Stromal cell of bone marrow (primary cell): ENCODE measurements around the gene AFF2.

Experiments
- DNase-seq: peaks from one replicate; pipeline ENCODE4 v3.0.0-alpha.2; 2012; ENCODE audit warnings: low read depth

AFF2 gene

DNA sequence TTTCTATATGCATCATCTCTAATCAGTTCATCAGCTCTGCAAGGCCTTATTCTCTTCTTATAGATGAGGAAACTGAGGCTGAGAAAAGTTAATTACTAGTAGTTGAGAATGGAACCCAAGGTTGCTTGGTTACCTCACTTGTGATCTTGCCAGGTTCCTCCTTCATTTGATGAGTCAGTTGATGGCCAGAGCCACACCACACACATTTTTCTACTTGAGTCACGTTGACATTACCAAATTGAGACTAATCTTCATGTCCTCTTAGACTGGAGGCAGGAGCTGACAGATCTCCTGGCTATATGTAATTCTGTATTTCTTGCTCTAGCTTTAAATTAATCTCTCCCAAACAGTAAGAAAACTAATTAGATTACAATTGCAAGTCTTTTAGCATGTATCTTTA is 428.4 kb downstream of the AFF2 start:
- DNase-seq, result peak; percentile 25

DNA sequence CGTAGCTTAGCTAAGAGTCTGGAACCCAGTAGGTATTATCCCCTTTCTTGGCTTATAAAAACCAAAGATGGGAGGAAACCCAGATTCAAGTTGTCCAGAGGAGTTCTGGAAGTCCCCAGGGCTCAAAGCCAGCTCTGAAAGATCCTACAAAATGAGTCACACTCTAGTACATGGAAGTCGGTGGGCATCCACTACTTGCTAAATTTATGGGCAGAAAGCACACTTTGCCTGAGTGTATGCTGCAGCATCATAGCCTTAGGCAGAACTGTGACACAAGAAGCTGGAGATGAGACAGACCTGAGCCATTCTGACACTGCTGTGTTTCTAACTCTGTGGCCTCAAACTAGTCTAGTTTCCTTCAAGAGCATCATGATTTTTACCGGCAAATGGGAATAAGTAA is 429.3 kb downstream of the AFF2 start:
- no peak for DNase-seq

DNA sequence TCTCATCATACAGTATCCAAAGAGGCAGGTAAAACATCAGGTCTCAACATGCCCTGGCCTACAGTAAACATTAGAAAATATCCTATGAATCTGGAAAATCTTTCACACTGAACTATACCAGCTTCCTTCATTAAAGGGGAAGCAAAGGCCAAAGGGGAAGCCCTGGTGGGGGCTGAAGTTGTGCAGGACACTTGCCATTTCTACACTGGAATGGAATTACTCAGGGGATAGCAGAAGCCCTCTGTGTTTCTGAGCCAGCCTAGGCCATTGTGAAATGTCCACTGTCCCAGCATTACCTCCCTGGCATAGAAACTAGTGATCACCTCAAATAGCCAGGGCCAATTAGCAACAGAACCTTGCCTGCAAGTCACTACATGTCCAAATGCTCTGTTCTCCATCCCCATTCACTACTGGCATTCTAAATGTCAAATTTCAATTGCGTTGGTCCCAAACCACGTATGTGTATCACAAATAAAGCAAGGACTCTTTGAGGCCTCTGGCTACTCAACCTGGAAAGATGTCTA is 429.9 kb downstream of the AFF2 start:
- DNase-seq, result no peak

DNA sequence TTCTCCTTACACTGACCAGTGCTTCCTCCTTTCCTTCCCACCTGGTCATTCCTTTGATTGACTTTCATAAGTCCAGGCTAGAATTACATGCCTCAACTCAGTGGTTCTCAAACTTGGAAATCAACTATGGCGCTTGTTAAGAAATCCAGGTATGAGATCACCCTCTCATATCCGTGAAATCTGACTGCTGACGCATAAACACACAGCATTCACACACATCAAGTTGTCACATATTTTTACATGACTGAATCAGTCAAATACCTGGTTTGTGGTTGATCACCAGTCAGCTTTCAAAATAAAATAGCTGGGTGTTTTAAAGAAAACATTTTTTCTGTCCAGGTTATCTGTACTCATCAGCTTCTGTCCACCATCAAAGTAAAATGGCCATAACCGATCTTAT is 433.5 kb downstream of the AFF2 start:
- DNase-seq, result no peak

DNA sequence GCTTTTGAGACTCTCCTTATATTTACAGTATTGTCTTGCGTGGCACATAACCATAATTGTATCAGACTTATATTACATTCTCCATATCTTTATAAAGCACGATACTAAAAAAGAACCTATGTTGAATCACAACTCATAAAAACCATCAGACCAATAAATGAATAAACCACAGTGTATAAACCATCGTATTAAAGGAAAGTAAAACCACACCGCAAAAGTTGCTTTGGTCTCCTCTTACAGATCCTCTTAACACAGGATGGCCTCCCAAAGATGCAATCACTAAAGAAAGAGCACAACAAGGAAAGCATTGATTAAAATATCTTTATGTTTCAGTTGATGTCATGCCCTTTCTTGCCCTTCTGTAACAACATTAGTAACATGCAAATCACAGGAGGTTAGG is 437.9 kb downstream of the AFF2 start:
- no peak for DNase-seq

DNA sequence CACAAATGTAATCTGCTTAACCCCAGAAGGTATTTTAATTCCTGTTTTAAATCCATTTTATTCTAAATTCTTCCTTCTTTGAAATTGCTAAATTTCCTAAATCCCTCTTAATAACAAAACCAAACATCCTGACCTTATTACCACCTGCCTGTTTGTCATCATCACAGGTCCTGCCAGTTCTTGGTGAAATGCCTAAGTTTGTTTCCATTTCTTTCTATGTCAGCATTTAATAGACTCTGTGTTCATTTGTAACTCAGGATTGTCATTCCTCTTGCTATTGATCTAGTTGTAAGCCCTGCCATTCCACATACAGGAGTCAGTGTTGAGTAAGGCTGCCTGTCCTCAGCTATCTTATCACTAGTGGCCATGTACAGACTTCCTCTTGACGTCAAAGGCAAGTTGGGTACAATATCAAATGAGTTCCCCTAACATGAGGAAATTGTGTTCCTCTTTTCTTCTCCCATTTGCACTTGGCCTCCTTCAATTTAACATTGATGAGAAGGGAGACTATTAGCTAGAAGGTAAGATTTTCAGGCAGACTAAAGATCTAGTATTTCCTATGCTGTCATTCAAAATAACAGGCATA is 440.1 kb downstream of the AFF2 start:
- no peak for DNase-seq

DNA sequence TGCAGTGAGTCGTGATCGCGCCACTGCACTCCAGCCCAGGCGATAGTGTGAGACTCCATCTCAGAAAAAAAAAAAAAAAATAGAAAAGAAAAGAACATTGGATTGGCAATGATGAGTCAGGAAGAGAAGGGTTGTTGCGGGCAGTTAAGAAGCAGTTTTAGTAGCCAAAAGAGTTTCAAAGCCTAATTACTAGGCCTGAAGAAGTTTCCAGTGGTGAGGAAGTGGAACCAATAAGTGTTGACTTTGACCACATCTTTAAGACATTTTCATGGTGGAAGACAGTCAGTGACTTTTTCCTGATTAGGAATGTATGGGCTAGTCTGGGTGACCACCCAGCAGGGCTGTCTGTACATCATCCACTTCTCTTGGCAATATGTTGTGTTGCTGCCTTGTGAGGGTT is 442.3 kb downstream of the AFF2 start:
- no peak for DNase-seq

DNA sequence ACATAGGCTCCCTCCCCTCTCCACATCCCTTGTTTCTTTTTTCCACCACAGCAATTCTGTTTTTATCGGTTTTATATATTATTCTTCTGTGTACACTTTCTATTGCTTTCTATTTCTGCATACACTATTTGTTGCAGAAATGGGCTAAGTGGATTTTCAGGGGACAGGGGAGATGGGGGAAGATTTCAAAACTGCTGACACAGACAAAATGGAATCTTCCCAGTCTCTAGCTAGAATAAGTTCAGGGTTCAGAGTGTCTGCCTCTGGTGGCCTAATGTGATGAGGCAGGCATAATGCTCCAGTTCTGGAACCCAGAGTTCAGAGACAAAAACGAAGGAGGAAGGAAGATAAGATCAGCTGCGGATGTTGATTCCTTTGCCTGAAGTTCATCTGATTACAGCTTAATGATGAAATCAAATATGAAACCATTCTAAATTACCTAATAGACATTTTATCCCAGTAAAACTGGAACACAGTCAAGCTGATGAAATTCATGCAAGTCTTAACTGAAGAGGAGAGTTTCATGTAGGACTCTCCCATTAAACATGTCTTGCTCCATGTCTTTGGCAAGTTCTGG is 447.1 kb downstream of the AFF2 start:
- no peak for DNase-seq

DNA sequence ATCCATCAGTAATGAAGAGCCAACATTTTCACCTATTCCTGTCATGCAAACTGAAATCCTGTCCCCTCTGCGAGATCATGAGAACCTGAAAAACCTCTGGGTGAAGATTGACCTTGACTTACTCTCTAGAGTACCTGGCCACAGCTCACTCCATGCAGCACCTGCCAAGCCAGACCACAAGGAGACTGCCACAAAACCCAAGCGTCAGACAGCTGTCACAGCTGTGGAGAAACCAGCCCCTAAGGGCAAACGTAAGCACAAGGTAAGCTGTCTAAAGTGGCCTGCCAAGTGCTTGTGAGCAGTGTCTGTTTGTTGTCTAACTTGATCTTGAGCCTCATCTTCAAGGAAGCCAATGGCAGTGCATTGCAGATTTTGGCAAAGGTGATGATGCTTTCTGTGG is 455.9 kb downstream of the AFF2 start:
- DNase-seq, result no peak

DNA sequence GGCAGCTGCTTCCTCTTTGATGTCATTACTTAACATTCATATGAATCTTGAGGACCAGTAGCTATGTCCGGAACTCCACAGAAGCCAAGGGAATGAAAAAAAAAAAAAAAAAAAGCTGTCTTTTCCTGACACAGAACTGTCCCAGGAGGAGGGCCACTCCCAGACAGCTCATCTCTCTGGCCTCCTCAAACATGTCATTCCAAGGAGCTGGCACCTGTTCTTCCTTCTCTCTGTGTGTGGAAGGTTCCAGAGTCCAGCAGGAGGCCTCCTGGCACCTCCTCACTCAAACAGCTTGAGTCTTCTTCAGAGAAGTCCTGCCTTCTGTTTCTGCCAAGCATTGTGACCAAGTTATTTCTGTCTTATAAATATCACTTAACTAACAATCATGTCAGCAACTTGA is 458.5 kb downstream of the AFF2 start:
- no peak for DNase-seq

DNA sequence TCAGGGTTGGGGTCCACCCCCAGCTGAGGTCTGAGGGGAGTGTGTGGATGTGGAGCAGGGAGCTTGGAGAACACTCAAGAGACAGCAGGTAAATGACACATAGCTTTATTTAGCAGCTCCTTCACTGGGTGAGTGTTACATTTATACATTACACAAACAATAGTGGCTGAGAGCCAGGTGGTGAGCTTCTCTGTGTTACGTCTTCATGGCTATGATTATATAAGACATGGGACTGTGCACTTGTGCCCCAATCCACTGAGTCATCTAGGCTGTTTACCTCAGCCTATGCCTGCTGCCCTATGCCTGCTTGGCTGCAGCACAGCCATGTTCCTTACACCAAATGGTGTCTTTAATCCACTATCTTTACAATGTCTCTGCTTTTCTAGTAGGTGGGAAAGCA is 459.6 kb downstream of the AFF2 start:
- DNase-seq, result no peak

DNA sequence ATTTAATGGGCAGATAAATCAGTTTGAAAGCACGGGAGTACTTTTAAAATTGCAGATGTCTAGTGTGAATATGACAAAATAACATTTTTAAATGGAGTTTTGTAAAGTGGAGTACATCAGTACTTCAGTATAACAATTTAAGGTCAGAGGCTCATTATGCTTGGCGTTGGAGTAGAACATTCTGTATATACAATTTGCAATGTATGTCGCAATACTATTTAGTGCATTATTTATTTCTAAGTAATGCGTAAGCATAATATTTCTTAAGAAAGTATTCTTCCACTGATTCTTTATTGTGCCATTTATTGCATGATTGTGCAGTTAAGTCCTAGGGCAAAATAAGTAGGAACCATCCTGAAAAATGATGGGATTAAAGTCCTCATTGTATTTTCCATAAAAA is 461.6 kb downstream of the AFF2 start:
- DNase-seq, result no peak

DNA sequence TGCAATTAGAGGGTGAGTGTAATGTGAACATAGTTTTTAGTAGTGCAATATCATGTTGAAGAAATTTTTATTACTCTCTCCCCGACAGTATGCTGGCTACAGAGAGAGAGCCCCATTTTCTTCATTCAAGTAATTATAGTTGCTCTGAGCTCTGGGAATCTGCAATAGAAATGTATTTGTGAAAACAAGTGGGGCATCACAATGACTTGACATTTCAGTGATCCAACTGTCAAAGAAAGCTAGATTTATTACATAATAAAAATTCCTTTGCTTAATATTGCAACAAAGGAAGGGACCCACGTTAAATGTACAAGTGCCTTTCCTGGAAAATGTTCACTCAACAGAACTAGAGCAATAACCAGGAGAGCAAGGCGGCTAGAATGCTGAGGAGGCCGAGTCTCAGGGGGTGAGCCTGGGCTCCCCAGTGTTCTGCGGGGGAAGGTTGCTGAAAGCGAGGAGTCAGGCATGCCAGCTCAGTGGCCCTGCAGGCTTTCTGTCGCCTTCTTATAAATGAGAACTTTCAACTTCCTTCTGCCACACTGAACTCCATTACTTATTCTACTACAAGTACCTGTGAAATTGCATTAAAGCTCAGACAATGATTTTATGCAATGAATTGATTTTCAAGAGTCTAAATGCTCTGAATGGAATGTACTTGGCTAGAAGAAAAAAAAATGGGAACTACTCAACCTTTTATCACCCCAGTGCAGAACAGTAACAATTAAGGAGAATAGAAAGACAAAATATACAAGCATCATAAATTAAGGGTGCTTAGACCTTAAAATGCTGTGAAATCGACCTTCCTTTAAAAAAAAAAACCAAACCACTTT is 476.4 kb downstream of the AFF2 start:
- no peak for DNase-seq

DNA sequence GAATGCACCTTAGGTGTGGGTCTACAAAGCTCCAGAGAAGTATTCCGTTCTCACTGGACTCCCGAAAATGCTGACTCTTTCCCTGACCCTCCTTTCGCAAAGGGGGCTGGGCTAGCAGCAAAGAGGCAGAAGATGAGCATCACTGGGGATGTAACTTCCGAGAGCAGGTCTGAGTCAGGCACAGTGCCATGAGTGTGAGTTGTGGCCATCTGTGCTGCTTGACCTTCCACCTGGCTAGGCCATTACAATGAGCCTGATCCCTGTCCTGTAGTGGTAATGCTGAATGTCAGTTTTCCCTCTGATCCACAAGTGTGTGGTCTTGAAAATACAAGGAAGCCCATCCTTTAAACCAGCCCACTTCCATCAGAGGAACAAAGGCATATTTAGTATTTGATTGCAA is 479.4 kb downstream of the AFF2 start:
- no peak for DNase-seq

DNA sequence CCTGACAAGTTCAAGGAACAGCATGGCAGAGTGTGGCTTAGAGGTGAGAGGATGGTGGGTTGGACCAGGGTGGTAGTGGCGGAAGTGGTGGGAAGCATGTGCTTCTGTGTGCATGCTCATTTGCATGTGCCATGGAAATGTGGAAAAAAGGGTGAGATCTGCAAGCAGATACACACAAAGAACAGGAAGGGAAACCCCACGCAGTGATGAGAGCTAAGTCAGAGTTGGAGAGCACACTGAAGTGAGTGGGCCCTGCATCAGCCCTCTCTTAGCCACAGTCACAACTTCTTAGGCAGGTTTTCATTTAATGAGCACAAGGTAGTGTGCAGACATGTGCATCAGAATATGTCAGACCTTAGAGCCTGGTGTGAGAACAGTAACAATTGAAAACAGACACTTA is 483.8 kb downstream of the AFF2 start:
- no peak for DNase-seq

DNA sequence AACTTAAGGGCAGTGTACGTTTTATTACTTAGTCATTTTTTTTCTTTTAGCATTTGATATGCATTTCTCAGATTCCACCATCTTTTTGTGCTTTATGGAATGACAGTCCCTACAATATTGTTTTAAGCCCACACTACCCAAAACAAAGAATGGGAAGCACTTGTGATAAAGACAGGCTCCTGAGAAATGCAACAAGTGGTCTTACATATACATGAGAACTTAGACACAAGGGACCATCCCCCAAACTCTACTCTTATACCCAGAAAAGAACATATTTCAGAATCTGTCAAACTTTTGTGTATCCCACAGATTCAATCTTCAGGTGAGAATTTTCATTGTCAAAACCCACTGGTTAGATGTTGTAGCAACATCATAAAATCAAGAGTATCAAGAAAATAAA is 491.1 kb downstream of the AFF2 start:
- DNase-seq, result no peak

DNA sequence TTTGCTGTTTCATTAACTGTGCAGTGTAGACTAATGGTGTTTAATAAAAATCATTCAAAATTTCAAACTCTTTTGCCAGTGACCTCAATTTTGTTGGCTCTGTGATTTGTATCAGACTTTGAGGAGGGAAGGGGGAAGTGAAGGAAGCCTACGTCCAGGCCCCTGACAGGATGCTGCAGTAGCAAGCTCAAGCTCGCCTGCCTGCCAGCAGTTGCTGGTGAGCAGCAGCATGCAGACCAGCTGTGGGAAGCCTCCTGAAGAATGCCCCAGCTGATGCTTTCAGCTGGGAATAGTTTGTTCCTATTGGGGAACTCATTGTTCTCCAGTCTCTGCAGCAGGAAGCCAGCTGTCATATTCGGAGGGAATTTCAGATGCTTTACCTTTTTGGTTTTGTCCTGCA is 495.2 kb downstream of the AFF2 start:
- DNase-seq, result no peak

DNA sequence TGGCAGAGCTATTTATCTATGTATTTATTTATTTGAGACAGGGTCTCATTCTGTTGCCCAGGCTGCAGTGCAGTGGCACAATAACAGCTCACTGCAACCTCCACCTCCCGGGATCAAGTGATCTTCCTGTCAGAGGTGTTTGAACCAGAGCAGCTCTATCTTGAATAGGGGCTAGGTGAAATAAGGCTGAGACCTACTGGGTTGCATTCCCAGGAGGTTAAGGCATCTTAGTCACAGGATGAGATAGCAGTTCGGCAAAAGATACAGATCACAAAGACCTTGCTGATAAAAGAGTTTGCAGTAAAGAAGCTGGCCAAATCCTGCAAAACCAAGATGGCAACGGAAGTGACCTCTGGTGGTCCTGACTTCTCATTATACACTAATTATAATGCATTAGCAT is 501.9 kb downstream of the AFF2 start:
- DNase-seq, result no peak

DNA sequence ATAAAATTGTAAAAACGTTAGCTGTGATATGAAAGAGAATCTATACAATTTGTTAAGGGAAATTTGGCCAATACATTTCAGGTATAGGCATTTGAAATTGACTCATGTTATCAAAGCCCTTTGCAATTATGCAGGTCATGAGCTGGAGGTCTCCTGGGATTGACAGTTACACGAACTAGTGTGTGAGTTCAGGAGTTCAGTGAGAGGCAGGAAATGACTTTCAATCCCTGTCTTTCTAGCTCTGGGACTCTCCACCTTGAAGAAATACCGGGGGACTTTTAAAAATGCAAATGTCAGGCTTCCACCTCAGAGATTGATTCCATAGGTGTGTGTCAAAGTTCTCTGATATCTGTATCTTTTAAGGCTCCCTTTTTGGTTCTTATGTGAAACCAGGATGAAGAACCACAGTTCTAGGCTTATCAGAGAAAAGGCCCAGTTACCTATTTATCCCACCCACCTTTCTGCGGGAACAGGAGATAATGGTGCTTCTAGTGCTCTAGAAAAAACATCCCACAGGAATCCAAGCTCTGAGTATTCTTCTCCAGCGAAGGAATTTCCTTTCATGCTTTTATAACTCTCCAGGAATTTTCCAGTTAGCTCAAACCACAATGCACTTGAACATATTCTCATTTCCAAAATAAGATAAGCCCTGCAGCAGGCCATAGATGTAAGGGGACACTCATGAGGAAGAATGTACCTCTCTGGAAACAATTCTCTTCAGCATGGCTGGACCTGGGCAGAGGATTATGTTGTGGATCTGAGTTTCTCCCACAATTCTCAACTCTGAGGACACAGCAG is 503.6 kb downstream of the AFF2 start:
- DNase-seq, result no peak

DNA sequence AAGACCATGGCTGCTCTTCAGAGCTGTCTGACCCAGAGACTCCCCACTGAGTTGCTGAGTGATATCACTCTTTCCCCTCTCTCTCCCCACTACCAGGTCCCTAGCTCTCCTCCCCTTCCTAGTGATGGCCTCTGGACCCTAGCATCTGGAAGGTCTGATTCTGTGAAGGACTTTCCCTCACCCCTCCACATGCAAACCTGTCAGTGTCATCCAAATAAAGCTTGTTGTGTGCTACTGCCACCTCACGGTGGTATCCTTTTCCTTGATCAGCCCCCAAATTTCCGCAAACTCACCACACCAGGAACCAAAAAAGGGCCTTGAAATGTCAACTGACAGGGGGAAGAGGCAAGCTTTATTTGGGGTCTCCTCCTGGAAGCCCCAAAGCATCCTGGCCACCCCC is 504.5 kb downstream of the AFF2 start:
- no peak for DNase-seq

DNA sequence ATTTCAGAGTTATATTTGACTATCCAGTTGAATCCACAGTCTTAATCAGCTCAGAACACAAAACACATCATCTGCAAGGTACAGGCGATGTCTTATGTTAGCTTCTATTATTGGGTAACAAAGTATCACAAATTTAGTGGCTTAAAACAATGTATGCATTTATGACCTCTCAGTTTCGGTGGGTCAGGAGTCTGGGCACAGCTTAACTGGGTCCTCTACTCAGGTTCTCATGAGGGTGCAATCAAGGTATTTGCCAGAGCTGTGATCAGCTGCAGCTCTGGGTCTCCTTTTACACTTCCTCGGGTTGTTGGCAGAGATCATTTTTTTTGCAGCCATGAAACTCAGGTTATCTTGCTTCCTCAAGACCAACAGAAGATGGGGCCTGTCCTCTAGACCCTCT is 505.8 kb downstream of the AFF2 start:
- no peak for DNase-seq

DNA sequence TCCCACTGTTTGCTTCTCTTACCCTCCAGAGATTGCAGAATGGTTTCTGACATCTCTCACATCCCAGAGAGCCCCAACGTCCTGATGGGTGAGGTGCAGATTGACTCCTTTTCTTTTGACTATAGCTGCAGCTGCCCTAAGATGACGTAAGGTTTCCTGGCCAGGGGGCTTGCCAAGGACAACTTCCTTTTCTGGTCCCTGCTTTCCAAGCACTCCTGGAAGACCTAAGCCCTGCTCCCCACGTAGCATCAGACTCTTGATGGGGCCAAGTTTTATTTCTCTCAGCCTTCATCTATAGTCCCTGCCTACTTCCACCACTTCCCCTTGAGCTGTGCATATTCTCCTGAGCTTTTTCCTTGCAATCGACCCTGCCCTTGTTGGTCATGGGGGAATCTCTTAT is 507.0 kb downstream of the AFF2 start:
- no peak for DNase-seq
